GM18502 (cell line): ENCODE results near the gene DUSP9.
A peak's percentile ranks its signal among the peaks of the same experiment; 100 is the strongest.
"Not testable (repeated sequence)": the region's sequence is repeated elsewhere in the genome, so short reads cannot be mapped to it uniquely, and the experiment has no call there.

Experiments used
- ATAC-seq: cut with Tn5 transposase; IDR thresholded peaks from one replicate; pipeline ENCODE4 v1.9.1; 2021; ENCODE audit warnings: mild to moderate bottlenecking; ENCODE audit not compliant: unreplicated experiment, poor library complexity

Gene DUSP9, protein sequence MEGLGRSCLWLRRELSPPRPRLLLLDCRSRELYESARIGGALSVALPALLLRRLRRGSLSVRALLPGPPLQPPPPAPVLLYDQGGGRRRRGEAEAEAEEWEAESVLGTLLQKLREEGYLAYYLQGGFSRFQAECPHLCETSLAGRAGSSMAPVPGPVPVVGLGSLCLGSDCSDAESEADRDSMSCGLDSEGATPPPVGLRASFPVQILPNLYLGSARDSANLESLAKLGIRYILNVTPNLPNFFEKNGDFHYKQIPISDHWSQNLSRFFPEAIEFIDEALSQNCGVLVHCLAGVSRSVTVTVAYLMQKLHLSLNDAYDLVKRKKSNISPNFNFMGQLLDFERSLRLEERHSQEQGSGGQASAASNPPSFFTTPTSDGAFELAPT

DNA sequence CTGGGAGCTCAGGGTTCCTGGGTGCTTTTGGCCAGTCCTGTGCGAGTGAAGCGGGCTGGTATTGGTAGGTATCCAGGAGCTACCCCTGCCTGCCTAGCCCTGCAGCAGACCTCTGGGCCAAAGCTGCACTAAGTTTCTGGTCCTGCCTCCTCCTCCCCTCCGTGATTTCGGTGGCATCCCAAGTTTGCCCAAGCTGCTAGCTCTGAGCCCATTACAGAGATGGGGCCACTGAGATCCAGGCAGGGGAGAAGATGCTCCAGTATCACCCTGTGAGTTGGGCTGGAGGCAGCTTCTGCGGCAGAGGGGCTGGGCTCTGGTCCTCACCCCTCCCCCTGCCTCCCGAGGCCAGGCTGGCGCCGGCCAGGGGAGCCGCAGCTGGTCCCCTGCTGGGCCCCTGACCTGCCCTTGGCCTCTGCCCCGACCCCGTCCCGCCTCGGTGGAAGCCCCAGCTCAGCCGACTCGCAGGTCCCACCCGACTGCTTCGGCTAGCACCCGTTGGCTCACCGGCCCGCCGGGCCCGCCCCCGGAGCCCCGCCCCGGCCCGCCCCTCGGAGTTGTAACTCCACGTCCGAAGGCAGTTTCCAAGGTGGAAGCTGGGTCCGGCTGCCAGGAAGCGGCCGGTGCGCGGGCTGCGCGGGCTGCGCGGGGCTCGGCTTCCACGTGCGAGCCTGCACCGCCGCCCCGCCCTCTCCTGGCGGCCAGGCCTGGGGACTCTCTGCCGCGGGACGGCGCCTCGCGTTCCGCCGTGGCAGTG, at the start of gene DUSP9:
Gene DUSP9 (plus strand): TSS at position 584 of the 754 bp plus-strand sequence. CDS start 751 bp downstream, outside the sequence.
- no peak for ATAC-seq

DNA sequence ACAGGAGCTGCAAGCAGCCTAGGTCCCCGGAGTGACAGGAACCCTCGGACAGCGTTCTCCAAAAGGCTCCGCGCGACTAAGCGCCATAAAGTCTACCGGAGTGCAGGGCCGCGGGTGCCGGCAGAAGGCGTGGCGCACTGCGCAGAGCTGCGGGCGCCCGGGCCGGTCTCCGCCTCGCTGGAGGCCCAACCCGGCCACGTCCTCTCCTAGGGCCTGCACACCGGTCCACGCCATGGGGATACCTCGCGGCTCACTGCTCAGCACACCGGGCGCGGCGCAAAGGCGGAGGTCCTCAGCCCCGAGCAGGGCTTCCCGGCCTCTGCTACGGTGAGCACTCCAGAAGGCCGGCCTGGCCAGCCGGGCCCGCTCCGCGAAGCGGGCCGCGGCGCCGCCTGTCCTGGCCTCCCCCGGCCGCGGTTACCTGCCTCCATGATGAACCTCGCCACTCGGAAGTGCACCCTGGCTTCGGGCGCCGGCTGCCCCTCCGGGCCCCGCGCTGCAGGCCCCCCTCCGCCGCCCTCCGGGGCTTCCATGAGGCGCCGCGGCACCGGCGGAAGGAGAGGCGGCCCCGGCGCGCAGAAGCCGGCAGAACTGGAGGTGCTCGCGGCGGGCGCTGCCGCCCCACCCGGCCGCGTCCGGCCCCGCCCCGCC, 48.3 kb upstream of the DUSP9 start, which contains the start of gene CCNQ:
Gene CCNQ (minus strand): TSS at position 599 of the 651 bp plus-strand sequence. CDS start 66 bp downstream, at position 533.
- ATAC-seq = peak; percentile 49

GRCh38 chrX:153599192-153600031, 47.6 kb upstream of the DUSP9 start:
- ATAC-seq = peak; percentile 76

DNA sequence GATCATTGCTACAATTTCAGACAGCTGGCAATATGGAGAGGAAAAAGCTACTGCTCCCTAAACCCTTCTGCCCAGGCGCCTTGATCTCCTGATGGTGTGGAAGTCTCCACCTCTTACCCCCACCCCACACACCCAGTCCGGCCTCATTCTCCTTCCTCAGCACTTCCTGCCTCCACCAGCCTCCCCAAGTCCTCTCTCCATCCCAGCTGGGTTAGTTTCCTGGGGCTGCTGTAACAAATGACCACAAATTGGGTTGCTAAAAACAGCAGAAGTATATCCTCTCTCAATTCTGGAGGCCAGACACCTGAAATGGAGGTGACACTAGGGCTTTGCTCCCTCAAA, 47.0 kb upstream of the DUSP9 start:
- no peak for ATAC-seq

GRCh38 chrX:153600921-153601320, 46.1 kb upstream of the DUSP9 start:
- ATAC-seq = no peak

DNA sequence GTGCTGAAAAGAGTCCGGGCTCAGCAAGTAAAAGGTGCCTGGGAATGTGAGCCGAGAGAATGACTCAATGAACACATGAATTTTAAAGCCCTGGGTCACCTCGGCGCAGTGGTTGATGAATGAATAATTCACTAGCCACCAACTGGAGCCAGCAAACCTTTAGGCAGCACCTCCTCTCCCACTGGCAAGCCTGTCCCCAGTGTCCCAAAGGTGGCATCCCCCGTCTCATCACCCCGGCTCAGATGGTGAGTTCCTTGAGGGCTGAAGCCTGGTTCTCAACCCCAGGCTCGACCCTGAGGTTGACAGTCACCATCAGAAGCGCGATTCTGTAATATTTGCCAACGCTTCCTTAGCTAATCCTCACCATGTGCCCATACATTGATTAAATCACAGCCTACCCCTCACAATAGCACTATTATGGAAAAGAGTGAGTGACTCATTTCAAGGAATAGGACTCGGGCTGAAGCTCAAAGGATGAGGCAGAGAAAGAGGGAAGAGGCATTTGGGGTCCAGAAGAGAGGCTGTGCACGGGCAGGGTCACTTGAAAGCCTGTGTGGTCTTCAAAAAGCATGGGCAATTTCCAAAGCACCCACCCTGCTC, 45.4 kb upstream of the DUSP9 start:
- no peak for ATAC-seq

- ATAC-seq = no peak
Measured at GRCh38 chrX:153602601-153603000, 44.4 kb upstream of the DUSP9 start.

DNA sequence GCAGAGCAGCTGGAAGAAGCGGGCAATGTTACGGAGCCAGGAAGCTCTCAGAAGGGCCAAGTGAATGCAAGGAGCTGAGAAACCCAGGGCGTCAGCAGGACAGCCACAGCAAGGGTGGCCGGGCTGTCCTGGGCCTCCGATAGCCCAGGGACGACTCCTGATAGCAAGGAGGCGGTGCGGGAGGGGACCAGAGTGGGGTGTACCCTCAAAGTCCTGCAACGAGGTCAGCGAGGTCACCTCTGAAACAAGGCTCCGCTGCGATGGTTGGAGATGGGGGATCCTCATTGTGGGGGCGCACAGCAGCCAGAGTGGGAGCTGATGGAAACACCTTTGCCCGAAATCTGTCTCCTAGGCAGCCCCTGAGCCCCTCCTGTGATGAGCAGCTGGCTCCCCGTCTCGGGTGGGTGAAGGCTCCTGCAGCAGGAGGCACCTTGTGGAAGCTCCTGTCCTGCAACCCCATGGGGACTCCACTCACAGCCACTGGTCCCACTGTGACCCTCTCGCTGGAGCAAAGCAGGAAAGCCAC, 43.8 kb upstream of the DUSP9 start:
- no peak for ATAC-seq

- not testable (repeated sequence) for ATAC-seq
Measured at GRCh38 chrX:153604666-153605380, 42.2 kb upstream of the DUSP9 start.

GRCh38 chrX:153606503-153606902, 40.5 kb upstream of the DUSP9 start:
- no peak for ATAC-seq

- no peak for ATAC-seq
Measured at GRCh38 chrX:153608376-153608775, 38.6 kb upstream of the DUSP9 start.

- ATAC-seq = no peak
Measured at GRCh38 chrX:153608806-153609205, 38.2 kb upstream of the DUSP9 start.

- ATAC-seq = peak; percentile 68
Measured at GRCh38 chrX:153609917-153610835, 36.8 kb upstream of the DUSP9 start.

GRCh38 chrX:153610836-153611213, 36.2 kb upstream of the DUSP9 start:
- no peak for ATAC-seq

GRCh38 chrX:153611298-153612095, 35.5 kb upstream of the DUSP9 start:
- no peak for ATAC-seq

- ATAC-seq = no peak
Measured at GRCh38 chrX:153612413-153612812, 34.6 kb upstream of the DUSP9 start.

- no peak for ATAC-seq
Measured at GRCh38 chrX:153614818-153615217, 32.2 kb upstream of the DUSP9 start.
